Activated B cell treated with CpG ODN at 0.5 μM for 24 hours (primary cell): ENCODE data around the gene VPS13C. TPM values are rescaled to one million over a fixed set of nuclear protein-coding genes. Genes with fewer than 3 reads are reported as not detected.

Experiments used
- ATAC-seq: fragments of 200-7000 bp; cut with Tn5 transposase; one replicate; pipeline ENCODE4 v1.10.0; 2021; ENCODE audit warnings: low read depth, mild to moderate bottlenecking, moderate library complexity
- CTCF ChIA-PET: fragments of 350-600 bp; sonication (Branson Sonifier 250); formaldehyde crosslinking; loops from one replicate; lab custom pipeline; 2021; ENCODE audit warnings: antibody characterized with exemption; lab: Charles Lee
- POLR2A ChIA-PET: fragments of 350-600 bp; sonication (Branson Sonifier 250); formaldehyde crosslinking; loops from one replicate; lab custom pipeline; 2021; ENCODE audit warnings: antibody characterized with exemption; lab: Charles Lee
- DNase-seq: peaks from one replicate; pipeline ENCODE4 v3.0.0; 2022
- H3K27ac Mint-ChIP-seq: one replicate; pipeline ENCODE4 v1.8.0; 2020; ENCODE audit warnings: mixed read lengths
- H3K27me3 Mint-ChIP-seq: one replicate; pipeline ENCODE4 v1.8.0; 2021; ENCODE audit warnings: mixed read lengths
- H3K36me3 Mint-ChIP-seq: one replicate; pipeline ENCODE4 v1.8.0; 2021; ENCODE audit warnings: low read depth, mixed read lengths
- H3K4me1 Mint-ChIP-seq: one replicate; pipeline ENCODE4 v1.8.0; 2021; ENCODE audit warnings: mixed read lengths
- H3K4me3 Mint-ChIP-seq: one replicate; pipeline ENCODE4 v1.8.0; 2020; ENCODE audit warnings: mild to moderate bottlenecking, mixed read lengths
- H3K9me3 Mint-ChIP-seq: one replicate; pipeline ENCODE4 v1.8.0; 2020; ENCODE audit warnings: mixed read lengths
- CTCF ChIP-seq: fragments of 200-600 bp; IDR thresholded peaks from one replicate; pipeline ENCODE4 v1.8.0; 2022; ENCODE audit warnings: antibody characterized with exemption, mild to moderate bottlenecking
- intact Hi-C: fragments of 100-400 bp; cut with micrococcal nuclease; formaldehyde crosslinking; loops from one replicate; pipeline ENCODE4 v1.15.1; 2024
- total RNA-seq: library from RNA; stranded (reverse); gene quantifications from 2 replicates; pipeline ENCODE4 v1.2.3, GENCODE V29; 2022

The VPS13C gene
- total RNA-seq, 1 donor from 2014 or later: 172 TPM

GRCh38 chr15:62099094-62099601 lies 38.9 kb upstream of the VPS13C start:
- intact Hi-C loops: no loop called here
- peaks cover 12% of the 10 kb centered on the region for H3K27me3 Mint-ChIP-seq
- H3K4me3 Mint-ChIP-seq: no peak overlapping the region
- H3K9me3 Mint-ChIP-seq: no peaks in the 10 kb centered on the region
- no peak for TF ChIP-seq CTCF
- ChIA-PET CTCF (no interaction called here), POLR2A (no interaction called here)
- ATAC-seq: no peak
- DNase-seq: no peak
- no peaks in the 10 kb centered on the region for H3K4me1 Mint-ChIP-seq
- no peaks in the 10 kb centered on the region for H3K36me3 Mint-ChIP-seq
- H3K27ac Mint-ChIP-seq: no peak overlapping the region

GRCh38 chr15:62094388-62094787 lies 34.1 kb upstream of the VPS13C start:
- no peak overlapping the region for H3K4me3 Mint-ChIP-seq
- no peaks in the 10 kb centered on the region for H3K36me3 Mint-ChIP-seq
- ATAC-seq: no peak
- ChIA-PET CTCF (interaction anchor here (0.6 kb wide), 1 partner anchor 325 kb away, joined by 4 read pairs; no protein-coding TSS in a partner anchor), POLR2A (interaction anchor here (0.7 kb wide), 1 partner anchor 34 kb away, joined by 3 read pairs; no protein-coding TSS in a partner anchor)
- no peak for DNase-seq
- intact Hi-C loops: no loop called here
- no peaks in the 10 kb centered on the region for H3K4me1 Mint-ChIP-seq
- H3K27ac Mint-ChIP-seq: no peak overlapping the region
- H3K27me3 Mint-ChIP-seq: peaks cover 14% of the 10 kb centered on the region
- no peaks in the 10 kb centered on the region for H3K9me3 Mint-ChIP-seq
- TF ChIP-seq CTCF: no peak

- H3K4me3 Mint-ChIP-seq: no peak overlapping the region
- DNase-seq: no peak
- ChIA-PET CTCF (no interaction called here), POLR2A (interaction anchor here (0.7 kb wide), 1 partner anchor 33 kb away, joined by 3 read pairs; no protein-coding TSS in a partner anchor)
- intact Hi-C loops: no loop called here
- peaks cover 9% of the 10 kb centered on the region for H3K27me3 Mint-ChIP-seq
- H3K9me3 Mint-ChIP-seq: no peaks in the 10 kb centered on the region
- H3K4me1 Mint-ChIP-seq: no peaks in the 10 kb centered on the region
- no peak for TF ChIP-seq CTCF
- no peak for ATAC-seq
- no peaks in the 10 kb centered on the region for H3K36me3 Mint-ChIP-seq
- H3K27ac Mint-ChIP-seq: no peak overlapping the region
Observed at GRCh38 chr15:62093809-62094208, 33.6 kb upstream of the VPS13C start.

- no peaks in the 10 kb centered on the region for H3K9me3 Mint-ChIP-seq
- H3K27ac Mint-ChIP-seq: no peak overlapping the region
- H3K4me1 Mint-ChIP-seq: no peaks in the 10 kb centered on the region
- ATAC-seq (no peak), DNase-seq (no peak)
- no peak for TF ChIP-seq CTCF
- H3K27me3 Mint-ChIP-seq: peaks cover 5% of the 10 kb centered on the region
- H3K4me3 Mint-ChIP-seq: no peak overlapping the region
- no peaks in the 10 kb centered on the region for H3K36me3 Mint-ChIP-seq
- intact Hi-C loops: no loop called here
- CTCF ChIA-PET: no interaction called here
- POLR2A ChIA-PET: no interaction called here
Observed at GRCh38 chr15:62090988-62091387, 30.7 kb upstream of the VPS13C start.

- intact Hi-C loops: no loop called here
- Mint-ChIP-seq H3K27me3 (peaks cover 5% of the 10 kb centered on the region), H3K9me3 (no peaks in the 10 kb centered on the region), H3K27ac (no peak overlapping the region), H3K36me3 (no peaks in the 10 kb centered on the region), H3K4me3 (no peak overlapping the region), H3K4me1 (no peaks in the 10 kb centered on the region)
- no peak for ATAC-seq
- ChIA-PET CTCF (no interaction called here), POLR2A (no interaction called here)
- no peak for DNase-seq
- no peak for TF ChIP-seq CTCF
Observed at GRCh38 chr15:62089616-62090015, 29.4 kb upstream of the VPS13C start.
